NOMO-1 treated with DMSO at 0.1 percent for 48 hours (cell line): Measurements from ENCODE around the gene ANAPC5.
"Not testable (repeated sequence)": the region's sequence is repeated elsewhere in the genome, so short reads cannot be mapped to it uniquely, and the experiment has no call there.

Source experiments
- DNase-seq: peaks from one replicate; lab custom pipeline; 2025; ENCODE audit not compliant: unreplicated experiment; lab: John Stamatoyannopoulos, UW

ANAPC5 gene, protein sequence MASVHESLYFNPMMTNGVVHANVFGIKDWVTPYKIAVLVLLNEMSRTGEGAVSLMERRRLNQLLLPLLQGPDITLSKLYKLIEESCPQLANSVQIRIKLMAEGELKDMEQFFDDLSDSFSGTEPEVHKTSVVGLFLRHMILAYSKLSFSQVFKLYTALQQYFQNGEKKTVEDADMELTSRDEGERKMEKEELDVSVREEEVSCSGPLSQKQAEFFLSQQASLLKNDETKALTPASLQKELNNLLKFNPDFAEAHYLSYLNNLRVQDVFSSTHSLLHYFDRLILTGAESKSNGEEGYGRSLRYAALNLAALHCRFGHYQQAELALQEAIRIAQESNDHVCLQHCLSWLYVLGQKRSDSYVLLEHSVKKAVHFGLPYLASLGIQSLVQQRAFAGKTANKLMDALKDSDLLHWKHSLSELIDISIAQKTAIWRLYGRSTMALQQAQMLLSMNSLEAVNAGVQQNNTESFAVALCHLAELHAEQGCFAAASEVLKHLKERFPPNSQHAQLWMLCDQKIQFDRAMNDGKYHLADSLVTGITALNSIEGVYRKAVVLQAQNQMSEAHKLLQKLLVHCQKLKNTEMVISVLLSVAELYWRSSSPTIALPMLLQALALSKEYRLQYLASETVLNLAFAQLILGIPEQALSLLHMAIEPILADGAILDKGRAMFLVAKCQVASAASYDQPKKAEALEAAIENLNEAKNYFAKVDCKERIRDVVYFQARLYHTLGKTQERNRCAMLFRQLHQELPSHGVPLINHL

DNA sequence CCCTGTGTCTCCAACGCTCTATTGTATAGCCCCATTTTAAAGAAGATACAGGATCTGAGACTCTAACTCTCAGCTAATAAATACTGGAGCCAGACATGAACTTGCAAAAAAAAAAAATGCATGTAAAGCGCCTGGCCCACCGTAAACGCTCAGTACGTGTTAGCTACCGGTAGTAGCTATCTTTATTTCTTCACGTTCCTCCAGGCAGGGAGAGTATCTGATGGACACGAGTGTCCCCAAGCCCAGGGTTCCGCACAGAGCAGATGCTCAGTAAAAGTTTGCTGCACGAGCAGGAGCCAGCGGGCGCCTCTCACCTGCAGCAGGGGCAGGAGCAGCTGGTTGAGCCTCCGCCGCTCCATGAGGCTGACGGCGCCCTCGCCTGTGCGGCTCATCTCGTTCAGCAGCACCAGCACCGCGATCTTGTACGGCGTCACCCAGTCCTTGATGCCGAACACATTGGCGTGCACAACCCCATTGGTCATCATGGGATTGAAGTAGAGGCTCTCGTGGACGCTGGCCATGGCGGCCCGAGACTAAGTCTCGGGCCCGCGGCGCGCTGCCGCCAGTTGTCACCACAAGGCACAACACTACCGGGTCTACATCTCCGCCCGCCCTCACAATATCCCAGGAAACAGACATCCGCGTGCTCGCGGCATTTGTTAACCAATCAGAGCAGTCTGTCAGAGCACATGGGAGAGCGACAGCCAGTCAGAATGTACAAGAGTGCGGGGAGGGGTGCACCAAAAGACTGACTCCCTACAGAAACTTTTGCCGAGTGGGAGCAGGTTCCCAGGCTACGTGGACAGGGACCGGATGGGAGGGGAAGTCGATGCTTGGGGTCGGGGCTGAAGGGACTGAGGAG is at the start of gene ANAPC5:
ANAPC5 (minus strand) TSS at position 592 of the 862 bp plus-strand sequence; CDS start at position 521, 71 bp downstream.
- DNase-seq: peak; percentile 98

DNA sequence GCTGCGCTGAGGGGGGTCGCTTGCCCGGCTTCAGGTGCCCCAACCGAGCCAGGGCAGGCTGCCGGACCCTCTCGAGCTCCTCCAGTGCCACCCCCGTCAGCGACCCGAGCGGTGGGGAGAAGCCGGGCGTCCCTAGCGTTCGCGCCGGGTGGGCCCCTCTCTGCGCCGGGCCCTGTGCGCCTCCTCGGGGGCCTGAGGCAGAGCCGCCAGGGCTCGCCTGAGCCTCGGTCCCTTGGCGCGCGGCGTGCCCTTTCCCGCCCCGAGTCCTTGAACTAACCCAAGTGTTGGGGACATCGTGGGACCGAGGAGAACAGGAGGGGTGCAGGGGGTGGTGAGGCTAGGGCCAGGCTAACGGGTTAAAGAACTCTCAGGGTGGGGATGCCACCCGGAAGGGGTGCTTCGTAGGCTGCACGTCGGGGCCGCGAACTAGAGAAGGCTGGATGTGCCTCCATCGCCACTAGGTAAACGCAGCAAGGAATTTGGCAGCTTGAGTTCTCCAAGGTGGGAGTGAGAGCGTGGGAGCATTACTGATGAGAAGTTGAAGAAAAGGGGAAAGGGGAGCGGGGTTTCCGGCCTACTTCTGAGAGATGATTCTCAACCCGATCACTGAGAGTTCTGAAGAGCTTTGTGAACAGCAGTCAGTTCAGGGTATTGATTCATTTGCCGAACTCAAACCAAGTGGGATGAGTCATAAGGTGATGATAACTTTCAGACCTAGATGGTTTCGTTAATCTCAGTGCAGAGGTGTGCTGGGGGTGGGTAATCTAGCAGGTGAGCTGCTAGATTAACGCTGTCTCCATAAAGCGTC is 48.3 kb upstream of the ANAPC5 start:
- DNase-seq: peak; percentile 24

DNA sequence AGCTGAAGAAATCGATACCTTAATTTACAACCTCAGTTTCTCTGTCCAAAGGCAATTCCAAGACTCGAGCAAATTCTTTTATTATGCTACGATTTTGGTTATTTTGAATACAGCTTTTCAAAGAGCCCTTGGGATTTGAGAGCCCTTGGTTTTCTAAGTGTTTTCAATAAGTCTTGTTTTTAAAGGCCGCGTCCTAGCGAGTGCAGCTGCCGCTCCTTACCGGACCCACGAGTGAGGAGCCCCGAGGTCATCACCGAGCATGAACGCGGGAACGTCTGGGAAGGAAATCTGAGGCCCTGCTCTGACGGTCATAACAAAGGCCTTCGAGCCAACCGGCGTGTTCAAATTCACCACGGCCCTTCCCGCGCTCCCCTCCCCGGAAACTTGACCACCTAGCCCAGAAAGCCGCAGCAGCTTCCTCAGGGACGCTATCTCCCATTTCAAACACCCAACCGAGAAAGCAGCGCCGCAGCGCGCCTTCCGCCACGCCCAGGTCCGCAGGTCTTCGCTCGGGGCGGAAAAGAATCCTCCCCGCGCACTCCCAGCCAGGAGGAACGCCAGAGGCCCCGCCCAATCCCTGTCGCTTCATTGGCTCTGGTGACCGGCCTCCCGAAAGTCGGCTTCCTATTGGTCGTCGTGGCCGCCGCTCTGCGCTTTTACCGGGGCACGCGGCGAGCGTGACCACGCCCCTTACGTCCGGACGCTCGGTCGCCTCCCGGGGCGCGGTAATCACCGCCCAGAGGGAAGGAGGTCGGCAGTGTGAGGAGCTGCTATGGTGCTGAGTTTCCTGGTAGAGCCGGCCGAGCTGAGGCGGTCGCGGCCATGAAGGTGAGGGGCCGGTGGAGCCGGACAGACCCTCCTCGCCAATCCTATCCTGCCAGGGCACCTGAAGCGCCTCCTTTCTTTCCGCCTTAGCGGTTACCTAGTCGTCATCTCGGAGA is 47.5 kb upstream of the ANAPC5 start, which contains the start of gene RNF34:
RNF34 (plus strand) TSS at position 728 of the 941 bp plus-strand sequence; CDS start at position 823, 95 bp downstream.
- peak; percentile 99 for DNase-seq

DNA sequence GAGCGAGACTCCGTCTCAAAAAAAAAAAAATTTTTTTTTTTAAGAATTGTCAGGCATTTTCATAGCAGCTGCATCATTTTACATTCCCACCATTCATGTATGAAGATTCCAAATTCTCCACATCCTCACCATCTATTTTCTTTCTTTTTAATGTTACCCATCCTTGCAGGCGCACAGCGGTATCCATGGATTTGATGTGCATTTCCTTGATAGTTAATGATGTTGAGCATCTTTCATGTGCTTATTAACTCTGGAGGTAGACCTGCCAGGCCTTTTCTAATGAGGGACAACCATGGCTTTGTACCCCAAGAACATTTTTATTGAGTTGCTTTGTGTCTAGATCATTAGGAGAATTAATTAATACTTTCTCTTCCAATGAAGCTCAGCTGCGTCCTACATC is 46.1 kb upstream of the ANAPC5 start:
- DNase-seq: no peak

DNA sequence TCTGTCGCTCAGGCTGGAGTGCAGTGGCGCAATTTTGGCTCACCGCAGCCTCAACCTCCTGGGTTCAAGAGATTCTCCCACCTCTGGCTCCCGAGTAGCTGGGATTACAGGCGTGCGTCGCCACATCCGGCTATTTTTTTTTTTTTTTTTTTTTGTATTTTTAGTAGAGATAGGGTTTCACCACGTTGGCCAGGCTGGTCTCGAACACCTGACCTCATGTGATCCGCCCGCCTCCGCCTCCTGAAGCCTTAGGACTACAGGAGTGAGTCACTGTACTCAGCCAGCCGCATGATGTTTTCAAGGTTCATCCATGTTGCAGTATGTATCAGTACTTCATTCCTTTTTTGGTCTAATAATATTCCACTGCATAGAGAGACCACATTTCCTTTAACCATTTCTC is 45.3 kb upstream of the ANAPC5 start:
- no peak for DNase-seq

DNA sequence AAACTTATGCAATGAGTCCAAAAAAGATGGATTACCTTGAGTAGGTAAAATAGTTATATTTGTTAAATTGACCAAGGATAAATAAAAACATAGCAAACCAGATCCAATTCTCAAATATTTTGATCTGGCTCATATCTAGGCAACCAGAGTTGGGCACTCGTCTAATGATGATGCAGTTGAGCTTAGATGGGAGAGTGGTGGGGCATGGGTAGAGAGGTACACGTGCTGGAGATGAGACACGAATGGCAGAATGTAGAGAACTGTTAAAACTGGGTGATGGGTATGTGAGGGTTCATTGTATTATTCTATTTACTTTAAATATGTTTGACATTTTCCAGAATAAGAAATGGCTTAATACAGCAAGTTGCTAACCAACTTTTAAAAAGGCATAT is 40.1 kb upstream of the ANAPC5 start:
- no peak for DNase-seq

DNA sequence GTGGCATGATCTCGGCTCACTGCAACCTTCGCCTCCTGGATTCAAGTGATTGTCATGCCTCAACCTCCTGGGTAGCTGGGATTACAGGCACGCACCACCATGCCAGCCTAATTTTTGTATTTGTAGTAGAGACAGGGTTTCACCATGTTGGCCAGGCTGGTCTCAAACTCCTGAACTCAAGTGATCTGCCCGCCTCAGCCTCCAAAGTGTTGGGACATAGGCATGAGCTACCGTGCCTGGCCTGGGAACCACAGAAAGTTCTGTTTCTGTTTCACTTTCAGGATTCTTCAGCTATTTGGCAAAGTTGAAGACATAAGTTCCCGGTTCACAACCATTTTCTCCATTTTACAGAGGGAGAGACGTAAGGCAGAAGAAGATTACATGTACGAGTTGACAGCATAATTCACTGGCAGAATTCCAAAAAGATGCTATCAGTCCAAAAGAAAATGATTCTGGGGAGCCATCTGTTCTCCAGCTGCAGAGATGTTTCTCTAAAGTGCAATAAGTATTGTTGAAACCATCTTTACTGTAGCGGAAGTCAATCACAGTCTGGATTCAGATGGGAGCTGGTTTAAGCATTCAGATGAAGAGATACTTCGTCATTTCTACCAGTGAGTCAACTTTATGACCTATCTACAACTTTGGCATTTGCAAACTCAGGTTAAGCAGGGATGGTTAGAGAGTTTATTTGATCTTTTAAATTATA is 39.6 kb upstream of the ANAPC5 start:
- DNase-seq: peak; percentile 80

DNA sequence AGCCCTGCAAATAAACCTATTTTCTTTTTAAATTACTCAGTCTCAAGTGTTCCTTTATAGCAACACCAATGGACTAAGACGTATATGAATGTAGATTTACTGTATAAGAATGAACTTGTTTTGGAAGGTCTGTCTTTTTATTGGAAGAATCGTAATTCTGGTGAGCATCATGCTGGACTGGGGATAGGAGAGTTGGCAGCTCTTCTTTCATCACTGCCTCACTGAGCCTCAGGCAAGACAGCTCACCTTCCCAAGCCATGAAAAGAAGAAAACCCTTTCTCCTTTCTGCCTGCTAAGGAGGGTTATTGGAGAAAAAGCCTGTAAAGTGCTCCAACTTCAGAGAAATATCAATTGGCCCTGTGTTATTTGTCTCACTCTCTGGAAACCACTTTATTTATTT is 38.6 kb upstream of the ANAPC5 start:
- no peak for DNase-seq

DNA sequence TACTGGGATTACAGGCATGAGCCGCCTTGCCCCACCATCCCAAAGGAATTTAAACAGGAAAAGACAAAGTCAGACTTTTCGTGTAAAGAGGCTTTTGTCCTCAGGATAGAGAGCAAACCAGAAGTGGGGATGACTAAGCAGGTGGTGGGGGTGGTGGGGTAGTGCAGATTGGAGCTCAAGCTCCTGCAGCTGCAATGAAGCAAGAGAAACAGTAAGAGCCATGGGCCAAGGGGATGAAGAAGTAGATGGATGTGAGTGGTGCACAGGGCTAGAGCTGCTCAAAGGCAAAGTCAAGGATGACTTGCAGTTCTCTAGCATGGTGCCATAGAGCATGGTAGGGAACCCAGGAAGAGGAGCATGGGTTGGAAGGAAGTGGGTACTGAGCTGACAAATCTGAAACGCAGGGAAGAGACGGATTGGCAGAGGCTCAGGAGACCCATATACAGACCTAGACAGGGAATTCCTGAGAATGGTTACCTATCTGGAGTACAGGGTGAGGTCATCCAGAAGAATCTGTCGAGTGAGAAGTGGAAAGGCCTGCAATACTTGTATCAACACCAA is 36.3 kb upstream of the ANAPC5 start:
- DNase-seq: peak; percentile 87

DNA sequence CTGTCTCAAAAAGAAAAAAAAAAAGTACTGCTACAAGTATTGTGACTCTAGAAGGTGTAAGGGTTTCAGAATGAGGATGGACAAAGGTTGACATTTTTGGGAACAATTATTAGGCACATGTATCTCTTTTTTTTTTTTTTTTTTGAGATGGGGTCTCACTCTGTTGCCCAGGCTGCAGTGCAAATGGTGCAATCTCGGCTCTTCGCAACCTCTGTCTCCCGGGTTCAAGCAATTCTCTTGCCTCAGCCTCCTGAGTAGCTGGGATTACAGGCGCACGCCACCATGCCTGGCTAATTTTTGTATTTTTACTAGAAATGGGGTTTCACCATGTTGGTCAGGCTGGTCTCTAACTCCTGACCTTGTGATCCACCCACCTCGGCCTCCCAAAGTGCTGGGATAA is 32.7 kb upstream of the ANAPC5 start:
- not testable (repeated sequence) for DNase-seq

DNA sequence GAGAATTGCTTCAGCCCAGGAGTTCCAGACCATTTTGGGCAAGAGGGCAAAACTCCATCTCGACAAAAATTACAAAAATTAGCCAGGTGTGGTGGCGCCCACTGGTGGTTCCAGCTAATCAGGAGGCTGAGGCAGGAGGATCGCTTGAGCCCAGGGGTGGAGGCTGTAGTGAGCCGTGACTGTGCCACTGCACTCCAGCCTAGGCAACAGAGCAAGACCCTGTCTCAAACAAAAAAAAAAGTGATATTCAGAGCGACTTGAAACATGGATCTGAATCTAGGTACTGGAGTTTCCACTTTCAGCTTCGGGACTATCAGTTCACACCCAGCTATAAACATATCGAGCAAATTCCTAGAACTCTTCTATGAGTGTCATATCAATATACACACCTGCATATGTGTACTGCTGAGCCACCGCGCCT is 31.4 kb upstream of the ANAPC5 start:
- DNase-seq: no peak

DNA sequence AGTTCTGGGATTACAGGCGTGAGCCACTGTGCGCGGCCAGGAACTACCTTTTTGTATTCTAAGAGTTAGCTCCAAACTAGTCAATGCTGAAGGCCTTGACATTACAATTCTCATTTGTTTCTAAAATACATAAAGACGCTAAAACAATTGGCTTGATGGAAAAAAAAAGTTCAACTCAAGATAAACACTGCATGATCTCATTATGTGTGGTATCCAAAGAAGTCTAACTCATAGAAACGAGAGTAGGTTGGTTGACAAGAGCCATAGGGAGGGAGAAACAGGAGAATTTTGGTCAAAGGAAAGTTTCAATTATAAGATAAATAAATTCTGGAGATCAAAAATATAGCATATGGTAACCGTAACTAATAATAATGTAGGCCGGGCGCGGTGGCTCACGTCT is 27.7 kb upstream of the ANAPC5 start:
- no peak for DNase-seq

DNA sequence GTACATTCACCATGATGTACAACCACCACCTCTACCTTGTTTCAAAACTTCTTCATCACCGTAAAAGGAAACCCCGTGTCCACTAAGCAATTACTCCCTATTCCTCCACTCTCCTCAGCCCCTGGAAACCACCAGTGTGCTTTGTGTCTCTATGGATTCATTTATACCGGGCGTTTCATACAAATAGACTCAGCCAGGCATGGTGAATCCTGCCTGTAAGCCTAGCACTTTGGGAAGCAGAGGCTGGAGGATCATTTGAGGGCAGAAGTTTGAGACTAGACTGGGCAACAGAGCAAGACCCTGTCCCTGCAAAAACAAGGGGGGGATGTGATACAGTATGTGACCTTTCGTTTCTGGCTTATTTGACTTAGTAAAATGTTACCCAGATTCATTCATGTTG is 26.5 kb upstream of the ANAPC5 start:
- DNase-seq: no peak

DNA sequence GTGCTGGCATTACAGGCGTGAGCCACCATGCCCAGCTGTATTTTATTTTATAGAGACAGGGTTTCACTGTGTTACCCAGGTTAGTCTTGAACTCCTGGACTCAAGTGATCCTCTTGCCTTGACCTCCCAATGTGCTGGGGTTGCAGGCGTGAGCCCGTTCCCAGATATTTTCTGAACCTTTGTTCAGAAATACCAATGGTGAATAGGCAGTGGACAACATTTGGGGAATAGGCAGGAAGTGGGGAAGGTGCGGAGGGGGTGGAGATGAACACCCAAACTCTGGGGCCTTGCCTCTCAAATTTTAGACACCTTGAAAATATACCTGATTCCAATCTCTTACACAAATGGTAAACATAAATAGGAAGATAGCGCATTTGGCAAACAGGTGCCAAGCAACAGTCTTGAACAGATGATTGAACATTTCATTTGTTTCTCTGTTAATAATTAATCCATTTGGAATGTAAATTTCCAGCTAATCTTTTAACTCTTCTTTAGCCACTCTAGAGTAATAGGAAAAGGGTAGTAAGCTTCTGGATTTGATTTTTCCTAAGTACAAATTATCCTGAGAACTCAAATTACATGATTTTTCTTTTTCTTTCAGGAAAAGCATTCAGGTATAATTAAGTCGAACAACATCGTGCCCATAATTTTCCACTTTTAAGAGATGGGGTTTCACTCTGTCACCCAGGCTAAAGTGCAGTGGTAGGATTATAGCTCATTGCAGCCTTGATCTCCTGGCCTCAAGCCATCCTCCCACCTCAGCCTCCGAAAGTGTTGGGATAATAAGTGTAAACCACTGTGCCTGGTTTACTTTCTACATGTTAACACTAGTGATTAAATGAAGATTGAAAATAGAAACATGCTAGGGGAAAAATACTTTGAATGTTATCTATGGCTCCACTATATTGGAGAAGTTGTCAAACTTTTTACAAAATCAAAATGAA is 24.8 kb upstream of the ANAPC5 start:
- no peak for DNase-seq

DNA sequence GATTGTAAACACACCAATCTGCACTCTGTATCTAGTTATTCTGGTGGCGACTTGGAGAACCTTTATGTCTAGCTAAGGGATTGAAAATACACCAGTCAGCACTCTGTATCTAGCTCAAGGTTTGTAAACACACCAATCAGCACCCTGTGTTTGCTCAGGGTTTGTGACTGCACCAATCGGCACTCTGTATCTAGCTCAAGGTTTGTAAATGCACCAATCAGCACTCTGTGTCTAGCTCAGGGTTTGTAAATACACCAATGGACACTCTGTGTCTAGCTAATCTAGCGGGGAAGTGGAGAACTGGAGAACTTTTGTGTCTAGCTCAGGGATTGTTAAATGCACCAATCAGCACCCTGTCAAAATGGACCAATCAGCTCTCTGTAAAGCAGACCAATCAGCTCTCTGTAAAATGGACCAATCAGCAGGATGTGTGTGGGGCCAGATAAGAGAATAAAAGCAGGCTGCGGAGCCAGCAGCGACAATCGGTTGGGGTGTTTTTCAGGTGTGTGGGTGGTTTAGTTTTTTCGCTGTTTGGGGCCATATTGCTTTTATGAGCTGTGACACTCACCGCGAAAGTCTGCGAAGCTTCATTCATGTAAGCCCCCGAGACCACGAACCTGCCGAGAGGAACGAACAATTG is 22.9 kb upstream of the ANAPC5 start:
- not testable (repeated sequence) for DNase-seq

DNA sequence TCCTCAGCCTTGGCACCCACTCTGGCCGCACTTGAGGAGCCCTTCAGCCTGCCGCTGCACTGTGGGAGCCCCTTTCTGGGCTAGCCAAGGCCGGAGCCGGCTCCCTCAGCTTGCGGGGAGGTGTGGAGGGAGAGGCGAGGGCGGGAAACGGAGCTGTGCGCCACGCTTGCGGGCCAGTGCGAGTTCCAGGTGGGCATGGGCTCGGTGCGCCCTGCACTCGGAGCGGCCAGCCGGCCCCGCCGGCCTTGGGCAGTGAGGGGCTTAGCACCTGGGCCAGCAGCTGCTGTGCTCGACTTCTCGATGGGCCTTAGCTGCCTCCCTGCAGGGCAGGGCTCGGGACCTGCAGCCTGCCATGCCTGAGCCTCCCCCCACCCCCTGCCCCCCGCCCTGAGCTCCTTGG is 22.1 kb upstream of the ANAPC5 start:
- DNase-seq: not testable (repeated sequence)

DNA sequence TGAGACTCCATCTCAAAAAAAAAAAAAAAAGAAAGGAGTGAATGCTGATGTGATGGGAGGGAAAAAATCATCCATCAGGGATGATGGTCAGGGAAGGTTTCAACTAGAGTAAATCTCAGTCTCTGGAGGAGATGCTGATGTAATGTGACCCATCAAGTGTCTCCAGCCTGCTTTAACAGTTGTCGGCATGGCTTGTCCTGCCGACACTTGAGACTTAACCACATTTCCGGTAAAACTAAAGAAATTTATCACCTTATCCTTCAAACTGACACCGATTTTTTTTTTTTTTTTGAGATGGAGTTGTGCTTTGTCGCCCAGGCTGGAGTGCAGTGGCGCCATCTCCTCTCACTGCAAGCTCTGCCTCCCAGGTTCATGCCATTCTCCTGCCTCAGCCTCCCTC is 21.5 kb upstream of the ANAPC5 start:
- no peak for DNase-seq
